ENCODE results near the gene RTBDN.

Gene RTBDN

DNA sequence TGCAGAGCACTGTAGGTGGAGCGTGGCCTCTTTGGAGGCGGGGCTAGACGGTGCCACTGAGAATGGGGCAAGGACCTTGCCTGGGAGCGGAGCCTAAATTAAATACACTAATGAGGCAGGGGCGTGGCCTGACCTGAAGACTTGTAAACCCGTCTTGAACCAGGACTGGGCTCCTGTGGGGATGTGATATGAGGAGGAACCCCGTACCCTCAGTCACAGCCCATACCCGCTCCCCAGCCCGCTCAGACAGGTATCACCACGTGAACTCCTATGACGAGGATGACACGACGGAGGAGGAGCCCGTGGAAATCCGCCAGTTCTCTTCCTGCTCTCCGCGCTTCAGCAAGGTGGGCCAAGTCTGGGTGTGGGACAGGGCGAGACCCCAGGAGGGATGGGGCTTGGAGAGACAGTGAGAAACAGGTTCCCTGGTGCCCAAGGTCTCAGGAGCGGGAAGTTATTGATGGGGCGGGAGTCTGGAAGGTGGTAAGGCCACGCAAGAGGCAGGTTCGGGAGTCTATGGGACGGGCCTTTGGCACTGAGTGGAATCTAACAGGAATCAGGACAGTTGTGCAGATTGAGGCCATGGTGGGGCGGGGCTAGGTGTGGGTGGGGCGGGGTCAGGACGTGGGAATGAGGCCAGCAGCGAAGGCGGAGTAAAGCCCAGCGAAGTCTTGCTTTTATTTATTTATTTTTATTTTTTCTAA lies 32.2 kb upstream of the RTBDN start:
- no peak for TF ChIP-seq FOXM1 (IDR thresholded peaks at IDR 0.05; ENCODE audit: borderline replicate concordance)
- no peak for TF ChIP-seq L3MBTL2 (conservative IDR thresholded peaks at IDR 0.05)
- TF ChIP-seq CTBP1 (IDR thresholded peaks at IDR 0.05; ENCODE audit: borderline replicate concordance) = no peak
- no peak for TF ChIP-seq SP1 (IDR thresholded peaks at IDR 0.05)
- TF ChIP-seq LEF1 (IDR thresholded peaks at IDR 0.05; ENCODE audit: borderline replicate concordance) = no peak
- TF ChIP-seq FOXA1 (IDR thresholded peaks at IDR 0.05) = no peak
- no peak for TF ChIP-seq ELF4 (IDR thresholded peaks at IDR 0.05)
- TF ChIP-seq NFRKB (IDR thresholded peaks at IDR 0.05) = no peak
- TF ChIP-seq FOXK2 (IDR thresholded peaks at IDR 0.05) = no peak
- TF ChIP-seq ARNT (IDR thresholded peaks at IDR 0.05) = no peak
- no peak for TF ChIP-seq BHLHE40 (IDR thresholded peaks at IDR 0.05; ENCODE audit: borderline replicate concordance)
- TF ChIP-seq HDGF (IDR thresholded peaks at IDR 0.05; ENCODE audit: borderline replicate concordance) = no peak
- TF ChIP-seq TARDBP (IDR thresholded peaks at IDR 0.05) = no peak
- TF ChIP-seq SUZ12 (IDR thresholded peaks at IDR 0.05) = no peak
- TF ChIP-seq ZNF384 (IDR thresholded peaks at IDR 0.05) = no peak
- no peak for TF ChIP-seq PKNOX1 (IDR thresholded peaks at IDR 0.05)
- DNase-seq (ENCODE audit: extremely low spot score) = no peak
- CTCF ChIA-PET = no interaction called here
- POLR2A ChIA-PET = no interaction called here

- CTCF ChIA-PET = interaction anchor here (2.6 kb wide), 1 partner anchor 18 kb away, joined by 14 read pairs; no protein-coding TSS in a partner anchor
- POLR2A ChIA-PET = no interaction called here
- TF ChIP-seq CTBP1 (IDR thresholded peaks at IDR 0.05; ENCODE audit: borderline replicate concordance) (no peak), SP1 (IDR thresholded peaks at IDR 0.05) (no peak), TARDBP (IDR thresholded peaks at IDR 0.05) (no peak), ARNT (IDR thresholded peaks at IDR 0.05) (no peak), FOXK2 (IDR thresholded peaks at IDR 0.05) (no peak), HDGF (IDR thresholded peaks at IDR 0.05; ENCODE audit: borderline replicate concordance) (no peak)
- DNase-seq (ENCODE audit: extremely low spot score) = no peak
Measured at GRCh38 chr19:12865746-12866415, 31.5 kb upstream of the RTBDN start.

- ChIA-PET CTCF (interaction anchor here (2.6 kb wide), 1 partner anchor 18 kb away, joined by 14 read pairs; no protein-coding TSS in a partner anchor), POLR2A (no interaction called here)
- TF ChIP-seq BHLHE40 (IDR thresholded peaks at IDR 0.05; ENCODE audit: borderline replicate concordance) (no peak), FOXM1 (IDR thresholded peaks at IDR 0.05; ENCODE audit: borderline replicate concordance) (no peak), SUZ12 (IDR thresholded peaks at IDR 0.05) (no peak), ELF4 (IDR thresholded peaks at IDR 0.05) (no peak), CTBP1 (IDR thresholded peaks at IDR 0.05; ENCODE audit: borderline replicate concordance) (no peak), ZNF384 (IDR thresholded peaks at IDR 0.05) (no peak), LEF1 (IDR thresholded peaks at IDR 0.05; ENCODE audit: borderline replicate concordance) (no peak), SP1 (IDR thresholded peaks at IDR 0.05) (no peak), TARDBP (IDR thresholded peaks at IDR 0.05) (no peak), FOXK2 (IDR thresholded peaks at IDR 0.05) (no peak), NFRKB (IDR thresholded peaks at IDR 0.05) (no peak), PKNOX1 (IDR thresholded peaks at IDR 0.05) (no peak), ARNT (IDR thresholded peaks at IDR 0.05) (no peak), L3MBTL2 (conservative IDR thresholded peaks at IDR 0.05) (no peak), HDGF (IDR thresholded peaks at IDR 0.05; ENCODE audit: borderline replicate concordance) (no peak), FOXA1 (IDR thresholded peaks at IDR 0.05) (no peak)
- no peak for DNase-seq (ENCODE audit: extremely low spot score)
Measured at GRCh38 chr19:12864721-12865715, 30.6 kb upstream of the RTBDN start.

- no peak for DNase-seq (ENCODE audit: extremely low spot score)
- CTCF ChIA-PET = interaction anchor here (2.6 kb wide), 1 partner anchor 17 kb away, joined by 14 read pairs; no protein-coding TSS in a partner anchor
- TF ChIP-seq ZNF384 (IDR thresholded peaks at IDR 0.05) = no peak
- no peak for TF ChIP-seq SUZ12 (IDR thresholded peaks at IDR 0.05)
- no peak for TF ChIP-seq TARDBP (IDR thresholded peaks at IDR 0.05)
- TF ChIP-seq NFRKB (IDR thresholded peaks at IDR 0.05) = no peak
- no peak for TF ChIP-seq L3MBTL2 (conservative IDR thresholded peaks at IDR 0.05)
- TF ChIP-seq PKNOX1 (IDR thresholded peaks at IDR 0.05) = no peak
- TF ChIP-seq SP1 (IDR thresholded peaks at IDR 0.05) = no peak
- no peak for TF ChIP-seq FOXM1 (IDR thresholded peaks at IDR 0.05; ENCODE audit: borderline replicate concordance)
- TF ChIP-seq FOXK2 (IDR thresholded peaks at IDR 0.05) = no peak
- TF ChIP-seq HDGF (IDR thresholded peaks at IDR 0.05; ENCODE audit: borderline replicate concordance) = no peak
- no peak for TF ChIP-seq FOXA1 (IDR thresholded peaks at IDR 0.05)
- no peak for TF ChIP-seq ARNT (IDR thresholded peaks at IDR 0.05)
- TF ChIP-seq BHLHE40 (IDR thresholded peaks at IDR 0.05; ENCODE audit: borderline replicate concordance) = no peak
- no peak for TF ChIP-seq CTBP1 (IDR thresholded peaks at IDR 0.05; ENCODE audit: borderline replicate concordance)
- no peak for TF ChIP-seq LEF1 (IDR thresholded peaks at IDR 0.05; ENCODE audit: borderline replicate concordance)
- no peak for TF ChIP-seq ELF4 (IDR thresholded peaks at IDR 0.05)
- POLR2A ChIA-PET = no interaction called here
Measured at GRCh38 chr19:12864143-12864542, 29.8 kb upstream of the RTBDN start.

DNA sequence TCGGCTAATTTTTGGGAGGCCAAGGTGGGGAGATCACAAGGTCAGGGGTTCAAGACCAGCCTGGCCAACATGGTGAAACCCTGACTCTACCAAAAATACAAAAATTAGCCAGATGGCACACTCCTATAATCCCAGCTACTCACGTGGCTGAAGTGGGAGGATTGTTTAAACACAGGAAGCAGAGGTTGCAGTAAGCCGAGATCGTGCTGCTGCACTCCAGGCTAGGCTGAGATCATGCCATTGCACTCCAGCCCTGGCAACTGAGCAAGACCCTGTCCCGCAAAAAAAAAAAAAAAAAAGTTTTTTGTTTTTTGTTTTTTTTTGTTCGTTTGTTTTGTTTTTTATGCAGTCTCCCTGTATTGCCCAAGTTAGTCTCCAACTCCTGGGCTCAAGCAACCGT lies 25.2 kb upstream of the RTBDN start:
- DNase-seq (ENCODE audit: extremely low spot score) = no peak
- no peak for TF ChIP-seq NFRKB (IDR thresholded peaks at IDR 0.05)
- no peak for TF ChIP-seq ZNF384 (IDR thresholded peaks at IDR 0.05)
- no peak for TF ChIP-seq PKNOX1 (IDR thresholded peaks at IDR 0.05)
- TF ChIP-seq HDGF (IDR thresholded peaks at IDR 0.05; ENCODE audit: borderline replicate concordance) = no peak
- TF ChIP-seq CTBP1 (IDR thresholded peaks at IDR 0.05; ENCODE audit: borderline replicate concordance) = no peak
- no peak for TF ChIP-seq L3MBTL2 (conservative IDR thresholded peaks at IDR 0.05)
- TF ChIP-seq LEF1 (IDR thresholded peaks at IDR 0.05; ENCODE audit: borderline replicate concordance) = no peak
- TF ChIP-seq ARNT (IDR thresholded peaks at IDR 0.05) = no peak
- no peak for TF ChIP-seq FOXK2 (IDR thresholded peaks at IDR 0.05)
- no peak for TF ChIP-seq SUZ12 (IDR thresholded peaks at IDR 0.05)
- no peak for TF ChIP-seq FOXM1 (IDR thresholded peaks at IDR 0.05; ENCODE audit: borderline replicate concordance)
- no peak for TF ChIP-seq ELF4 (IDR thresholded peaks at IDR 0.05)
- POLR2A ChIA-PET = no interaction called here
- CTCF ChIA-PET = interaction anchor here (0.7 kb wide), 1 partner anchor 54 kb away, joined by 4 read pairs; no protein-coding TSS in a partner anchor
